HepG2 (cell line): Measurements from ENCODE around the gene SMG7. TPM values are rescaled to one million over a fixed set of nuclear protein-coding genes. Genes with fewer than 3 reads are reported as not detected.

Experiments
- ATAC-seq: fragments of 200-7000 bp; cut with Tn5 transposase; 3 replicates; pipeline ENCODE4 v1.9.1; 2020; ENCODE audit warnings: mild to moderate bottlenecking, moderate library complexity
- BruUV-seq: library from RNA; stranded (reverse); fragments of 400-500 nt; replicated peaks from 2 replicates; lab custom pipeline; 2021; lab: Mats Ljungman, UMichigan
- CTCF ChIA-PET: fragments of 300-600 bp; formaldehyde crosslinking; extraction: SDS; loops from one replicate; lab custom pipeline; 2021; ENCODE audit warnings: low total read pairs, inconsistent platforms, low intra/inter-chr PET ratio; lab: Yijun Ruan, JAX
- POLR2A ChIA-PET: fragments of 350-600 bp; sonication (Branson Sonifier 250); formaldehyde crosslinking; loops from one replicate; lab custom pipeline; 2020; ENCODE audit warnings: antibody characterized with exemption, inconsistent platforms; lab: Yijun Ruan, JAX
- DNase-seq: peaks from one replicate; pipeline ENCODE4 v3.0.0-alpha.2; 2015; ENCODE audit warnings: low spot score
- FAIRE-seq: peaks from 3 replicates; lab custom pipeline; 2011; peaks lifted over from hg19 to GRCh38; lab: Jason Lieb, UNC
- H2AFZ ChIP-seq: one replicate; pipeline ENCODE4 v1.6.1; 2011; ENCODE audit warnings: low read length, inconsistent platforms
- H3K27ac ChIP-seq: fragments of 300-600 bp; 3 replicates; pipeline ENCODE4 v1.8.0; 2011; ENCODE audit warnings: mixed run types, mild to moderate bottlenecking, mixed read lengths, low read length, inconsistent platforms; ENCODE audit not compliant: insufficient read depth; ENCODE audit errors: extremely low read length
- H3K27me3 ChIP-seq, 2 experiments: fragments of 200-600 bp in 1 of 2; 2 replicates in 1 of 2; 3 replicates in 1 of 2; pipeline versions ENCODE4 v1.6.0 to v1.8.0; 2011; ENCODE audit warnings: low read length in 2 of 2, mild to moderate bottlenecking in 2 of 2, moderate library complexity in 2 of 2, inconsistent platforms in 1 of 2; ENCODE audit not compliant: insufficient read depth in 2 of 2, control insufficient read depth in 1 of 2
- H3K36me3 ChIP-seq, 2 experiments: fragments of 200-600 bp in 1 of 2; replicated peaks in 1 of 2; 2 replicates in 1 of 2; 3 replicates in 1 of 2; pipeline versions ENCODE4 v1.5.1 to v1.8.0; 2011; ENCODE audit warnings: low read length in 2 of 2, inconsistent platforms in 1 of 2; ENCODE audit not compliant: insufficient read depth in 2 of 2, control insufficient read depth in 1 of 2
- H3K4me1 ChIP-seq: 2 replicates; pipeline ENCODE4 v1.5.1; 2012; ENCODE audit warnings: low read length, inconsistent platforms; ENCODE audit not compliant: insufficient read depth
- H3K4me2 ChIP-seq: 2 replicates; pipeline ENCODE4 v1.6.0; 2011; ENCODE audit warnings: low read depth, low read length, inconsistent platforms
- H3K4me3 ChIP-seq, 3 experiments: fragments of 200-600 bp in 1 of 3; sonication (generic), shearing (Covaris generic) in 1 of 3; replicated peaks in 1 of 3; 2 replicates each; pipeline ENCODE4 v1.5.1; 2011 to 2016; ENCODE audit warnings: low read length in 3 of 3, inconsistent platforms in 2 of 3, low read depth in 2 of 3, mild to moderate bottlenecking in 2 of 3, control low read depth in 1 of 3, mixed read lengths in 1 of 3; ENCODE audit not compliant: insufficient read depth in 1 of 3
- H3K79me2 ChIP-seq: one replicate; pipeline ENCODE4 v1.6.1; 2011; ENCODE audit warnings: low read length, inconsistent platforms; ENCODE audit not compliant: insufficient read depth
- H3K9ac ChIP-seq: 2 replicates; pipeline ENCODE4 v1.6.0; 2011; ENCODE audit warnings: mild to moderate bottlenecking, low read depth, low read length, inconsistent platforms; ENCODE audit not compliant: insufficient read depth
- H3K9me3 ChIP-seq: 2 replicates; pipeline ENCODE4 v1.5.1; 2012; ENCODE audit warnings: mild to moderate bottlenecking, low read length
- H4K20me1 ChIP-seq: 2 replicates; pipeline ENCODE4 v1.6.0; 2011; ENCODE audit warnings: inconsistent platforms, mild to moderate bottlenecking, low read length, moderate library complexity; ENCODE audit not compliant: insufficient read depth
- CC2D1A ChIP-seq: sonication (generic); formaldehyde crosslinking; IDR thresholded peaks from 2 replicates; pipeline ENCODE4 v1.8.1; 2023; ENCODE audit warnings: mild to moderate bottlenecking, missing genetic modification reagents
- ELF4 ChIP-seq: sonication (generic); formaldehyde crosslinking; IDR thresholded peaks from 2 replicates; pipeline ENCODE4 v1.5.0; 2020; ENCODE audit warnings: missing genetic modification reagents, mild to moderate bottlenecking, moderate library complexity, borderline replicate concordance
- GABPA ChIP-seq, 2 experiments: IDR thresholded peaks; 2 replicates each; pipeline ENCODE4 v1.6.1; 2011 to 2016; ENCODE audit warnings: low read depth in 2 of 2, low read length in 1 of 2, missing biosample characterization in 1 of 2, missing genetic modification characterization in 1 of 2
- ISX ChIP-seq: sonication (generic); formaldehyde crosslinking; conservative IDR thresholded peaks from 2 replicates; pipeline ENCODE4 v1.5.0; 2020; ENCODE audit warnings: missing genetic modification reagents
- PHF8 ChIP-seq: sonication (generic); formaldehyde crosslinking; IDR thresholded peaks from 2 replicates; pipeline ENCODE4 v1.5.0; 2020; ENCODE audit warnings: missing genetic modification reagents
- PLRG1 ChIP-seq: fragments of 450-650 bp; conservative IDR thresholded peaks from 2 replicates; pipeline ENCODE4 v1.6.1; 2016
- POLR2A ChIP-seq, 2 experiments: IDR thresholded peaks; 2 replicates each; pipeline ENCODE4 v1.6.1; 2011; ENCODE audit warnings: low read depth in 2 of 2, low read length in 2 of 2, mild to moderate bottlenecking in 1 of 2, moderate library complexity in 1 of 2; ENCODE audit not compliant: insufficient read depth in 1 of 2
- ZNF441 ChIP-seq: sonication (generic); formaldehyde crosslinking; IDR thresholded peaks from 2 replicates; pipeline ENCODE4 v1.7.0; 2021; ENCODE audit warnings: missing genetic modification reagents, borderline replicate concordance
- ZNF550 ChIP-seq: sonication (generic); formaldehyde crosslinking; IDR thresholded peaks from 2 replicates; pipeline ENCODE4 v1.4.0; 2020; ENCODE audit warnings: mild to moderate bottlenecking, missing genetic modification reagents, borderline replicate concordance
- WGBS: methylation state at CpG from one replicate; pipeline ENCODE4 v1.1.6; 2017; ENCODE audit warnings: low lambda C conversion rate; 5-methylcytosine and 5-hydroxymethylcytosine counted together
- in situ Hi-C: cut with HindIII; loops from 2 replicates; pipeline ENCODE4 v1.10.0; 2017; ENCODE audit warnings: low pct_unique_long_range_greater_than_20kb; ENCODE audit not compliant: extremely low pct_ligation_motif_present
- intact Hi-C: fragments of 100-400 bp; cut with micrococcal nuclease; formaldehyde crosslinking; loops from one replicate; pipeline ENCODE4 v1.10.0; 2022; ENCODE audit not compliant: unreplicated experiment
- polyA plus RNA-seq, 8 experiments: library from polyadenylated mRNA; depleted of rRNA in 3 of 8; stranded (reverse) in 7 of 8; unstranded in 1 of 8; fragments of >200 nt; fragmentation: Illumina TruSeq in 4 of 8; extraction: Trizol in 4 of 8; gene quantifications; 2 replicates each; pipeline versions ENCODE4 v1.2.1 to v1.2.3, GENCODE V29; 2011 to 2016; ENCODE audit warnings: low read depth in 4 of 8, missing spikeins in 1 of 8, mixed read lengths in 1 of 8; ENCODE audit not compliant: insufficient read depth in 1 of 8
- total RNA-seq, 5 experiments: library from RNA; depleted of rRNA; stranded (reverse); fragments of >200 nt; fragmentation: Illumina TruSeq; extraction: Trizol; gene quantifications; 2 replicates each; pipeline ENCODE4 v1.2.3, GENCODE V29; 2016; ENCODE audit warnings: low read depth in 1 of 5
- TF ChIP-seq, protein P1 (sequence below): sonication (generic); formaldehyde crosslinking; IDR thresholded peaks from 2 replicates; pipeline ENCODE4 v1.8.1; 2022; ENCODE audit warnings: low read depth, mild to moderate bottlenecking, missing genetic modification reagents
- TF ChIP-seq, protein P2 (sequence below): sonication (generic); formaldehyde crosslinking; IDR thresholded peaks from 2 replicates; pipeline ENCODE4 v1.4.0; 2020; ENCODE audit warnings: mild to moderate bottlenecking, missing genetic modification reagents
- TF ChIP-seq, protein P3 (sequence below): sonication (generic); formaldehyde crosslinking; IDR thresholded peaks from 2 replicates; pipeline ENCODE4 v1.8.1; 2023; ENCODE audit warnings: mild to moderate bottlenecking, missing genetic modification reagents

Gene SMG7
- total and polyA plus RNA-seq, 2 of the 13 experiments (the other 11 are each of a cell fraction or from before 2014, with no cell fraction given): 14.9 to 27.9 TPM

DNA sequence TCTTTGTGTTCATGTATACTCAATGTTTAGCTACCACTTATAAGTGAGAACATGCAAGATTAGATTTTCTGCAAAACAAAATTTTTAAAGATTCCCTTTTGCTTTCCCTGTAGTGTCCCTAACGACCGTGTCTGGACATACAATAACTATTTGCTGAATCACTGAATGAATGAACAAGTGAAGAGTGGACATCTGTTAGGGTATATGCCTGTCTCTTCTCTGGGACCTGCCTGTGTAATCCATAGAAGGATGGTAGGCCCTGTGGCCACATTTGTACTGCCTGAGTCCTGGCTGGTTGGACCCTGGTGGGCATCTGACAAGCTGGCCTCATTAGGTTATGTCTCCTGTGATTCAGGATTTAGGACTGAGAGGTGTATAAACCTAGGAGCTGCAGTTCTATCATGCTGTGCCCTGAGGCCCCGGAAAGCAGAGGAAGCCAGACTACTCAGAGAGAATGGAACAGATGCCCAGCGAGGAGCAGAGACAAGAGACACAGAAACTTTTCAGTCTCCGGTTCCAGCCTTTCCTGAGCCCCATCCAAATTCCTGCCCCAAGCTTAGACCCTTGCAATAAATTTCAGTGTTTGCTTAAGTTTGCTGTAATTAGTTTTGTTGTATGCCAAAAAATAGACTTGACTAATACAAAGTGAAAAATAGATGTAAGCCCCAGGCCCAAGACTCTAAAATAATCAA, 125.5 kb downstream of the SMG7 start:
- ChIA-PET POLR2A (no interaction called here), CTCF (no interaction called here)
- H3K9me3 ChIP-seq: no peaks in the 10 kb centered on the region
- H3K27ac ChIP-seq: no peak overlapping the region
- no peak overlapping the region for H3K4me3 ChIP-seq
- H3K9ac ChIP-seq: no peak overlapping the region
- H3K27me3 ChIP-seq: peaks cover 0 to 26% of the 10 kb centered on the region in 2 experiments; a peak in 3 of 5 replicates
- intact Hi-C loops: no loop called here
- H4K20me1 ChIP-seq: no peaks in the 10 kb centered on the region
- 38% methylated on average over 5 of the region's 5 CpGs for WGBS
- no peak overlapping the region for H2AFZ ChIP-seq
- no peak overlapping the region for H3K4me2 ChIP-seq
- BruUV-seq: no TSS peak
- no peaks in the 10 kb centered on the region for H3K36me3 ChIP-seq
- FAIRE-seq (no peak), DNase-seq (no peak), ATAC-seq (no peak)
- H3K4me1 ChIP-seq: peaks cover 5% of the 10 kb centered on the region
- TF ChIP-seq ELF4 (CRISPR knock-in tag): no peak
- no peak for TF ChIP-seq ZNF441
- TF ChIP-seq, protein P1, sequence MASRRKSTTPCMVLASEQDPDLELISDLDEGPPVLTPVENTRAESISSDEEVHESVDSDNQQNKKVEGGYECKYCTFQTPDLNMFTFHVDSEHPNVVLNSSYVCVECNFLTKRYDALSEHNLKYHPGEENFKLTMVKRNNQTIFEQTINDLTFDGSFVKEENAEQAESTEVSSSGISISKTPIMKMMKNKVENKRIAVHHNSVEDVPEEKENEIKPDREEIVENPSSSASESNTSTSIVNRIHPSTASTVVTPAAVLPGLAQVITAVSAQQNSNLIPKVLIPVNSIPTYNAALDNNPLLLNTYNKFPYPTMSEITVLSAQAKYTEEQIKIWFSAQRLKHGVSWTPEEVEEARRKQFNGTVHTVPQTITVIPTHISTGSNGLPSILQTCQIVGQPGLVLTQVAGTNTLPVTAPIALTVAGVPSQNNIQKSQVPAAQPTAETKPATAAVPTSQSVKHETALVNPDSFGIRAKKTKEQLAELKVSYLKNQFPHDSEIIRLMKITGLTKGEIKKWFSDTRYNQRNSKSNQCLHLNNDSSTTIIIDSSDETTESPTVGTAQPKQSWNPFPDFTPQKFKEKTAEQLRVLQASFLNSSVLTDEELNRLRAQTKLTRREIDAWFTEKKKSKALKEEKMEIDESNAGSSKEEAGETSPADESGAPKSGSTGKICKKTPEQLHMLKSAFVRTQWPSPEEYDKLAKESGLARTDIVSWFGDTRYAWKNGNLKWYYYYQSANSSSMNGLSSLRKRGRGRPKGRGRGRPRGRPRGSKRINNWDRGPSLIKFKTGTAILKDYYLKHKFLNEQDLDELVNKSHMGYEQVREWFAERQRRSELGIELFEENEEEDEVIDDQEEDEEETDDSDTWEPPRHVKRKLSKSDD (CRISPR knock-in tag): no peak
- TF ChIP-seq POLR2A (IDR thresholded peaks at IDR 0.05; ENCODE audit: insufficient read depth in 1 of 2, low read depth in 2 of 2, low read length in 2 of 2): no peak
- TF ChIP-seq CC2D1A (CRISPR knock-in tag): no peak
- TF ChIP-seq ZNF550 (CRISPR knock-in tag): no peak
- no peak for TF ChIP-seq PLRG1
- TF ChIP-seq ISX (CRISPR knock-in tag): no peak
- no peak for TF ChIP-seq GABPA (IDR thresholded peaks at IDR 0.05; ENCODE audit: low read depth, low read length)
- TF ChIP-seq GABPA (CRISPR knock-in tag; IDR thresholded peaks at IDR 0.05; ENCODE audit: low read depth): no peak
- no peak for TF ChIP-seq PHF8 (CRISPR knock-in tag)
- TF ChIP-seq, protein P2, sequence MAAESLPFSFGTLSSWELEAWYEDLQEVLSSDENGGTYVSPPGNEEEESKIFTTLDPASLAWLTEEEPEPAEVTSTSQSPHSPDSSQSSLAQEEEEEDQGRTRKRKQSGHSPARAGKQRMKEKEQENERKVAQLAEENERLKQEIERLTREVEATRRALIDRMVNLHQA (CRISPR knock-in tag): no peak
- TF ChIP-seq, protein P3, sequence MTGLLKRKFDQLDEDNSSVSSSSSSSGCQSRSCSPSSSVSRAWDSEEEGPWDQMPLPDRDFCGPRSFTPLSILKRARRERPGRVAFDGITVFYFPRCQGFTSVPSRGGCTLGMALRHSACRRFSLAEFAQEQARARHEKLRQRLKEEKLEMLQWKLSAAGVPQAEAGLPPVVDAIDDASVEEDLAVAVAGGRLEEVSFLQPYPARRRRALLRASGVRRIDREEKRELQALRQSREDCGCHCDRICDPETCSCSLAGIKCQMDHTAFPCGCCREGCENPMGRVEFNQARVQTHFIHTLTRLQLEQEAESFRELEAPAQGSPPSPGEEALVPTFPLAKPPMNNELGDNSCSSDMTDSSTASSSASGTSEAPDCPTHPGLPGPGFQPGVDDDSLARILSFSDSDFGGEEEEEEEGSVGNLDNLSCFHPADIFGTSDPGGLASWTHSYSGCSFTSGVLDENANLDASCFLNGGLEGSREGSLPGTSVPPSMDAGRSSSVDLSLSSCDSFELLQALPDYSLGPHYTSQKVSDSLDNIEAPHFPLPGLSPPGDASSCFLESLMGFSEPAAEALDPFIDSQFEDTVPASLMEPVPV: no peak
- no peaks in the 10 kb centered on the region for H3K79me2 ChIP-seq
- in situ Hi-C loops: no loop called here
